D721Med (cell line): Measurements from ENCODE around the gene DPP10.

ENCODE experiments used
- DNase-seq: peaks from one replicate; pipeline ENCODE4 v3.0.0; 2011; ENCODE audit warnings: low spot score; ENCODE audit not compliant: insufficient read length
- FAIRE-seq: peaks from 2 replicates; lab custom pipeline; 2011; peaks lifted over from hg19 to GRCh38; lab: Jason Lieb, UNC
- TF ChIP-seq, protein P1 (sequence below): IDR thresholded peaks from 2 replicates; pipeline ENCODE4 v1.5.1; 2012; ENCODE audit warnings: mild to moderate bottlenecking, control low read depth; ENCODE audit not compliant: insufficient read depth; ENCODE audit errors: missing control alignments

The DPP10 gene

DNA sequence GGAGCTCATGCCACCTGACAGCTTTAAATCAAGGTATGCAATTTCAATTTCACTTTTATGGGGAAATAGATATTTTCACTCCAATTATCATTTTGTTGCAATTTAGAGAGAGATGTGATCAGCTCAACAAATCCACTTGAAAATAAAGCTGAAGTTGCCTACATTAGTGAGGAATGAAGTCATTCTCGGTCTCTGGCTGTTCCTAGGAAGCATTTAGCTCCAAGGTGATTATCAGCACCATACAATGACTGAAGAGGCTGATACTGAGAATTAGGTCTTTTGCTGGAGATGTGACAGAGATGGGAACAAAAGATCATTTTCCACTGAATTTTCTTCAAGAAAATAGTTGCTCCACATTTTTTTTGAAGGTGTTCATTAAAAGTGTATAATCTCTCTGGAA lies 1303.7 kb downstream of the DPP10 start:
- TF ChIP-seq, protein P1, sequence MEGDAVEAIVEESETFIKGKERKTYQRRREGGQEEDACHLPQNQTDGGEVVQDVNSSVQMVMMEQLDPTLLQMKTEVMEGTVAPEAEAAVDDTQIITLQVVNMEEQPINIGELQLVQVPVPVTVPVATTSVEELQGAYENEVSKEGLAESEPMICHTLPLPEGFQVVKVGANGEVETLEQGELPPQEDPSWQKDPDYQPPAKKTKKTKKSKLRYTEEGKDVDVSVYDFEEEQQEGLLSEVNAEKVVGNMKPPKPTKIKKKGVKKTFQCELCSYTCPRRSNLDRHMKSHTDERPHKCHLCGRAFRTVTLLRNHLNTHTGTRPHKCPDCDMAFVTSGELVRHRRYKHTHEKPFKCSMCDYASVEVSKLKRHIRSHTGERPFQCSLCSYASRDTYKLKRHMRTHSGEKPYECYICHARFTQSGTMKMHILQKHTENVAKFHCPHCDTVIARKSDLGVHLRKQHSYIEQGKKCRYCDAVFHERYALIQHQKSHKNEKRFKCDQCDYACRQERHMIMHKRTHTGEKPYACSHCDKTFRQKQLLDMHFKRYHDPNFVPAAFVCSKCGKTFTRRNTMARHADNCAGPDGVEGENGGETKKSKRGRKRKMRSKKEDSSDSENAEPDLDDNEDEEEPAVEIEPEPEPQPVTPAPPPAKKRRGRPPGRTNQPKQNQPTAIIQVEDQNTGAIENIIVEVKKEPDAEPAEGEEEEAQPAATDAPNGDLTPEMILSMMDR = no peak
- FAIRE-seq = no peak
- DNase-seq = no peak

DNA sequence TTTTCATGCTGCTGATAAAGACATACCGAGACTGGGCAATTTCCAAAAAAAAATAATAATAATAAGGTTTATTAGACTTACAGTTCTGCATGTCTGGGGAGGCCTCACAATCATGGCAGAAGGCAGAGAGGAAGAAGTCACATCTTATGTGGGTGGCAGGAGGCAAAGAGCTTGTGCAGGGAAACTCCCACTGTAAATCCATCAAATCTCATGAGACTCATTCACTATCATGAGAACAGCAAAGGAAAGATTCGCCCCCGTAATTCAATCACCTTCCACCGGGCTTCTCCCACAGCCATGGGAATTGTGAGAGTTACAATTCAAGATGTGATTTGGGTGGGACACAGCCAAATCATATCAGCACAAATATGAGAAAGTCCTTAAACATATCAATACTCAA lies 1314.8 kb downstream of the DPP10 start:
- FAIRE-seq (no peak), DNase-seq (no peak)
- TF ChIP-seq, protein P1 = no peak

DNA sequence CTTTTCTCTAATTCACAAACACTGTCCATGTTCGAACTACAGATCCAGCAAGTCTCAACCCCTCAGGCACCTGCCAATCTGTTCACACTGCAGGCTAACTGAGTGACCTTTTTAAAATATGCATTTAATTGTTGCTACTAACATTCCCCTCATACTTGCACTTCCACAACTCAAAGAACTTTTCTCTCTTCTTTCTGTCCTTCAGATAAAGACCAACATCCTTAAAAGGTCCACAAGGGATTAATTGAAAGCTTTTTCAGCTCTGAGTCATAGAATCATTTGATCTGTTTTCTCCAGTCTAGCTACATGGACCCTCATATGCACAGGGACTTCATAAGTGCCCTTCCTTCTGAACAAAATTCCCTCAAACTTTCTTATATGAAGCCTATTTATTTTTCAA lies 1321.2 kb downstream of the DPP10 start:
- no peak for DNase-seq
- no peak for FAIRE-seq
- TF ChIP-seq, protein P1 = no peak

DNA sequence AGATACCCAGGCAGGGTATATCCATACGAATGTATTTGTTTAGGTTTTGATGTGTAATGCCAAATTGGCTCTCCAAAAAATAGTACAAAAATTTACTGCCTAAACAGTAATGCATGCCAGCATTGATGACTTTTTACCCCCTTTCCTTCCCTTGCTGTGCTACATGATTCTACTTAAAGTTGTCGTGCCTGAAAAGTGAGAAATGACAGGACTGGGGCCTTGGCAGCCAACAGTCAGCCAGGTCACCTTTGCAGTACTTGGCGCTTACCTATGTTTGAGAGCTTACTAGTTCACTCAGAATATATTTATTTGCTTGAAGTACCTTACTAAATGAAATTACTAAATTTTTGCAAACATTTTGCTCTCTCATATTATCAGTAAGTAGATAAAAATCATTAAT lies 1329.1 kb downstream of the DPP10 start:
- DNase-seq (no peak), FAIRE-seq (no peak)
- TF ChIP-seq, protein P1 = no peak

GRCh38 chr2:115774361-115774760 lies 1331.9 kb downstream of the DPP10 start:
- TF ChIP-seq, protein P1 = no peak
- no peak for DNase-seq
- no peak for FAIRE-seq

- TF ChIP-seq, protein P1 = no peak
- DNase-seq = no peak
- no peak for FAIRE-seq
Observed at GRCh38 chr2:115779085-115779632, 1336.7 kb downstream of the DPP10 start.

- FAIRE-seq = no peak
- DNase-seq = no peak
- TF ChIP-seq, protein P1 = no peak
Observed at GRCh38 chr2:115782286-115782685, 1339.8 kb downstream of the DPP10 start.
